Measurements from ENCODE around the gene PPP2R5E.

GRCh38 chr14:63512861-63513260 is 30.3 kb downstream of the PPP2R5E start:
- TF ChIP-seq TAF1 (conservative IDR thresholded peaks at IDR 0.05) = no peak
- TF ChIP-seq CTCF (IDR thresholded peaks at IDR 0.05; ENCODE audit: low read depth, low read length, missing input control) = no peak
- TF ChIP-seq GABPA (IDR thresholded peaks at IDR 0.05 in 1 of 2, conservative IDR thresholded peaks at IDR 0.05 in 1 of 2) = no peak
- no peak for TF ChIP-seq REST (IDR thresholded peaks at IDR 0.05)
- no peak for TF ChIP-seq RAD21 (IDR thresholded peaks at IDR 0.05)
- no peak for TF ChIP-seq NR2F2 (IDR thresholded peaks at IDR 0.05)
- no peak for TF ChIP-seq EGR1 (IDR thresholded peaks at IDR 0.05; ENCODE audit: low read depth in 2 of 2)

All from liver (tissue), 3 donors.